Activated CD4-positive, alpha-beta T cell treated with anti-CD3 and anti-CD28 coated beads for 1 hour (primary cell): ENCODE measurements around the gene SP140L.
"Not testable (repeated sequence)": the region's sequence is repeated elsewhere in the genome, so short reads cannot be mapped to it uniquely, and the experiment has no call there.

Experiments
- DNase-seq: peaks from one replicate; pipeline ENCODE4 v3.0.0-alpha.2; 2020

SP140L gene

GRCh38 chr2:230423851-230424458 lies 97.0 kb downstream of the SP140L start:
- no peak for DNase-seq

- no peak for DNase-seq
Observed at GRCh38 chr2:230425377-230425776, 98.4 kb downstream of the SP140L start.

- DNase-seq: no peak
Observed at GRCh38 chr2:230429513-230429912, 102.5 kb downstream of the SP140L start.

DNA sequence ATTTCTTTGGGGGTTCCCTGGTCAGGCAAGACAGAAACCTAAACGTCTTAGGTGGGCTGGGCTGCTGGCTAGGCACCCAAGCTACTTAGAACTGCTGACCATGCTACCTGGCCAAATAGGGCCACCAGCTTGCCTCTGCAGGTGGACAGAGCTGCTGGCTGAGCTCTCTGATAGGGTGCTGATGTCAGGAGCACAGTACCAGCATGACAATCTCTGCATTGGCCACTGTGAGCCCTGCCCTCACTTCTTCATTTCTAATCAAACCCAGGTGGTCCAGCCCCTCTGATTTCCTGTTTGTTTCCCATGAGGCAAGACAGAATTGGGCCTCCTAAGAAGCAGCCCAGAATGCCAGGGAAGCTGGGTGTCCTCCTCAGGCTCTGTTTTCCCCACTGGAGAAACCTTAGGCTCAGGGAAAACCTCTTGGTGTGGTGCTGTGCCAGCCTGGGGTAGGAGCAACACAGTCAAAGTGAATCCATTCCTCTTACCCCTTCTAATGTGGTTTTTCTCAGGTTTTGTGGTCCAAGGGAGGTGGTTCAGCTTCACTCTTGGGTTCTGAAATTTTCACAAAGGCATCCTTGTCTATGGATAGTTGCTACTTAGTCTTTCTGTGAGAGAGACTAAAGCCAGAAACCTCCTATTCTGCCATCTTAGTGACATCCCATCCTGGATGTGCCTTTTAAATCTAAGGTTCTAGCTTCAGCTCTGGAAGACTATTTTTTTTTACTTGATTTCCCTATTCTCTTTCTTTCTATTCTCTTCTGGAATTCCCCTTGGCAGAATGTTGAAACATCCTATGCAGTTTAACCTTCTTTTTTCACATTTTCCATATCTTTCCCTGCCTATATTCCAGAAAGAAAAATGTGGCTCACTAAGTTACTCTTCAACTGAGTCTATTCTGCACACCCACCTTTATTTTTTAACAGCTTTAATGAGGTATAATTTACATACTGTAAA lies 104.2 kb downstream of the SP140L start:
- no peak for DNase-seq

- DNase-seq: no peak
Observed at GRCh38 chr2:230434677-230435324, 107.8 kb downstream of the SP140L start.

DNA sequence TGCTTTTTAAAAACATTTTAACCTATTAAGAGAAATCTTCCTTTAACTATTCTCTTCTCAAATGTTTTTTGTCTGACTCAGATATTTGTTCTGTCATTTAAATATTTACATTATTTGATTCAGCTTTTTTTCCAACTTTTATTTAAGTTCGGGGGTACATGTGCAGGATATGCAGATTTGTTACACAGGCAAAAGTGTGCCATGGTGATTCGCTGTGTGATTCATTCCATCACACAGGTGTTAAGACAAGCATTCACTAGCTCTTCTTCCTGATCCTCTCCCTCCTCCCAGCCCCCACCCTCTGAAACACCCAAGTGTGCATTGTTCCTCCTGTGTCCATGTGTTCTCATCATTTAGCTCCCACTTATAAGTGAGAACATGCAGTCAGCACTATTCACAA lies 108.4 kb downstream of the SP140L start:
- DNase-seq: no peak

DNA sequence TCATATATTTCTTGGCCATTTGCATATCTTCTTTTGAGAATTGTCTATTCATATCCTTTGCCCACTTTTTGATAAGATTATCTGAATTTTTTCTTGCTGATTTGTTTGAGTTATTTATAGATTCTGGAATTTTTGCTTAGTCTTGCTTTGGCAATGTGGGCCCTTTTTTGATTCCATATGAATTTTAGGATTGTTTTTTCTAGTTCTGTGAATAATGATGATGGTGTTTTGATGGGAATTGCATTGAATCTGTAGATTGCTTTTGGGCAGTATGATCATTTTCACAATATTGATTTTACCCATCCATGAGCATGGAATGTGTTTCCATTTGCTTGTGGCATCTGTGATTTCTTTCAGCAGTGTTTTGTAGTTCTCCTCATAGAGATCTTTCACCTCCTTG lies 112.1 kb downstream of the SP140L start:
- not testable (repeated sequence) for DNase-seq

DNA sequence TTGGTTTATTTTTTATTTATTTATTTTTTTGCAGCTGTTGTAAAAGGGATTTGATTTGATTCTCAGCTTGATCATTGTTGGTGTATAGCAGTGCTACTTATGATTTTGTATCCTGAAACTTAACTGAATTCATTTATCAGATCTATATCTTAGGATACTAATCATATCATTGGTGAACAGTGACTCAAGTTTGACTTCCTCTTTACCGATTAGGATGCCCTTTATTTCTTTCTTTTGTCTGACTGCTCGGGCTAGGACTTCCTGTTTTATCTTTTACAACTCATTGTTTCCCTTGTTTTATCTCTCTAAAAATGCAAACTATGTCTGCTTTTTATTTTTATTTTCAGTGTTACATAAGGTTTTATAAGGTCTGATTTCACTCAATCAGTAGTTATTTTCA lies 112.6 kb downstream of the SP140L start:
- DNase-seq: no peak

DNA sequence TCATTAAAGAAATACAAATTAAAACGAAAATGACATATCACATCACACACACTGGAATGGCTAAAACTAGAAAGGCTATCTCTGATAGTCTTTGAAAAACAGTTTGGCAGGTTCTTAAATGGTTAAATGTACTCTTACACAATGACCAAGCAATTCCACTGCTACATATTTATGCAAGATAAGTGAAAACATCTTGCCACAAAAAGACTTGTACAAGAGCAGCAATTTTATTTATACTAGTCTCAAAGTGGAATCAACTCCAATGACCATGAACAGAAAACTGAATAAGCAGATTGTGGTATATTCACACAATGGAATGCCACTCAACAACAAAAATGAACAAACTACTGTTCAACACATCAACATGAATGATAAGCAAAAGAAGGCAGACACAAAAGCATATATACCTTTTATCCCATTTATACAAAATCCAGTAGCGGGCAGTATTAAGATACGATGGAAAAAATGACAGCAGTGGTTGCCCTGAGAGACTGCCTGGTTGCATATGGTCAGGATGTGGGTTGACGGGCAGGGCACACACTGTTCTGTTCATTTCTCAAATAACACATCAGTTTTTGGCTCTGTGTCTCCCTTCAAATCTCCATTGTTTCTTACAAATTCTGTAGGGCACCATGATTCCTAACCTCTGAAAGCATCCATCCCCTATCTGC lies 114.4 kb downstream of the SP140L start:
- no peak for DNase-seq

GRCh38 chr2:230443541-230443940 lies 116.5 kb downstream of the SP140L start:
- no peak for DNase-seq

DNA sequence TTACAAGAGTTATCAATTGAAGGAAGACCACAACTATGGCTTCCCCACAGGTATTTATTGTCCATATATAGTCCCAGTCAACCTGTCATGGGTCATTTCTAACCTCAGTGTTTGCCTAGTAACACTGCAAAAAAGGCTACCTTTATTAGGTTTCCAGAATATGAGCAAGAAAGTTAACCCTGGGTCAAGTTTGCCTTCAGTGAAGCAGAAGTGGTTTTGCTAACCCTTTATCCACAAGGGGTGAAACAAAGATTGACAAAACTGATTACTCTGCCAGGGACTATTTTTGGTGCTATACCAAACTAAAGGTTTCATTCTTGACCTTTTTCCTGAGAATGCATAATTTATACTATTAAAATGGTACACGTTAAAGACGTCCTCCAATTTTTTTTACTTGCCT lies 117.8 kb downstream of the SP140L start:
- DNase-seq: no peak

- no peak for DNase-seq
Observed at GRCh38 chr2:230447036-230447435, 120.0 kb downstream of the SP140L start.

- no peak for DNase-seq
Observed at GRCh38 chr2:230447455-230448451, 120.8 kb downstream of the SP140L start.

DNA sequence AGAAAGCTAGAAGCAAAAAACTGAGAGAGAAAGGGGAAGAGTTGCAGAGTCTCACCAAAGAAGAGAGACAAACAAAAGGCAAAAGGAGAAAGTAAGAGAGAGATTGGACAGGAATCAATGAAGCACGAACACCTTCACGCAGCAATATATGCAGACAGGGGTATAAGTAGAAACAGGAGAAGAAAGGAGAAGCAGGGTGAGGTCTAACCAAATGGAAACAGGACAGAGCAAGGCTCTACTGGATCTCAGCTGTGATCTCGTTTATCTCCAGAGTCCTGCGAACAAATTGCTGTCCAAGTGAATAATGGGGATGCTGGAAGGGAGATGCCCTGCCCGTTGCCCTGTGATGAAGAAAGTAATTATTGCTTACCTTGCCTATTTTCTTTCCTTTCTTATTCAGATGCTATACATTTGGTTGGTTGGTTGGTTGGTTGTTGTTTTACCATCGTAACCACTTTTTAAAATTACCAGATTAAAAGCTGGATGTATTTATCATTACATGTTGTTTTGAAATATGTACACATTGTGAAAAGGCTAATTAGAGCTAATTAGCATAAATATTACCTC lies 123.0 kb downstream of the SP140L start:
- DNase-seq: no peak

- DNase-seq: no peak
Observed at GRCh38 chr2:230453006-230453405, 126.0 kb downstream of the SP140L start.
